GM21723 (cell line): ENCODE data around the gene PHYHD1.
"Not testable (repeated sequence)": the region's sequence is repeated elsewhere in the genome, so short reads cannot be mapped to it uniquely, and the experiment has no call there.

ENCODE experiments used
- ATAC-seq: cut with Tn5 transposase; IDR thresholded peaks from one replicate; pipeline ENCODE4 v1.9.1; 2021; ENCODE audit warnings: mild to moderate bottlenecking, moderate library complexity; ENCODE audit not compliant: unreplicated experiment

The PHYHD1 gene

GRCh38 chr9:128947527-128948301 lies 26.9 kb downstream of the PHYHD1 start, which contains the start of the genes DOLK and NUP188:
Gene DOLK (minus strand): TSS chr9:128947603. CDS start chr9:128947303, 300 bp downstream.
Gene NUP188 (plus strand): TSS chr9:128947699. CDS start chr9:128947720, 21 bp downstream.
- ATAC-seq, result peak; percentile 74

GRCh38 chr9:128961403-128961802 lies 40.6 kb downstream of the PHYHD1 start:
- ATAC-seq, result not testable (repeated sequence)

- no peak for ATAC-seq
Measured at GRCh38 chr9:128969491-128969890, 48.7 kb downstream of the PHYHD1 start.

GRCh38 chr9:128972956-128973355 lies 52.2 kb downstream of the PHYHD1 start:
- no peak for ATAC-seq

GRCh38 chr9:128979111-128979510 lies 58.3 kb downstream of the PHYHD1 start:
- ATAC-seq, result no peak

- ATAC-seq, result no peak
Measured at GRCh38 chr9:128983536-128983935, 62.8 kb downstream of the PHYHD1 start.

GRCh38 chr9:128986671-128987070 lies 65.9 kb downstream of the PHYHD1 start:
- ATAC-seq, result no peak

- no peak for ATAC-seq
Measured at GRCh38 chr9:128987805-128988204, 67.0 kb downstream of the PHYHD1 start.
